ENCODE measurements around the gene CGB8.
"Not testable (repeated sequence)": the region's sequence is repeated elsewhere in the genome, so short reads cannot be mapped to it uniquely, and the experiment has no call there.

CGB8 gene

DNA sequence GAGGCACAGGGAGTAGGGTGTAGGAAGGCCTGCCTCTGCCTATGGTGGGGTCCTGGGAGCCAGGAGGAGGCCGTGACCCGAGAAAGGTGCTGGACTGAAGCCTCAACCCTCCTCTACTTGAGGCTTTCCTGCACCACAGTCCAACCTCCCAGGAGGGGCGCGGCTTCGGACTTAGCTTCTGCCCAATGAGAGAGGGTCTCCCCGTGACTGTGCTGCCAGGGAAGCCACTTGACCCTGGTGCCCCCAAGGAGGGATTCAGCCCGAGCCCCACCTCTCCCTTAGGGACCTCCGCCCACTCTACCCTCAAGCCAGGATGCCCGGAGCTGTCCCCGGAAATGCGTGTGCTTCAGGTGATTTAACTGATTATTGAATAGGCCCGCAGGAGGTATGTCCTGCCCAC is at the start of gene CGB8:
Gene CGB8 (minus strand): TSS at position 101 of the 400 bp plus-strand sequence. CDS start 372 bp downstream, outside the sequence.
- not testable (repeated sequence) for DNase-seq

GRCh38 chr19:49097453-49098288 is 48.8 kb upstream of the CGB8 start:
- peak; percentile 64 for DNase-seq

DNA sequence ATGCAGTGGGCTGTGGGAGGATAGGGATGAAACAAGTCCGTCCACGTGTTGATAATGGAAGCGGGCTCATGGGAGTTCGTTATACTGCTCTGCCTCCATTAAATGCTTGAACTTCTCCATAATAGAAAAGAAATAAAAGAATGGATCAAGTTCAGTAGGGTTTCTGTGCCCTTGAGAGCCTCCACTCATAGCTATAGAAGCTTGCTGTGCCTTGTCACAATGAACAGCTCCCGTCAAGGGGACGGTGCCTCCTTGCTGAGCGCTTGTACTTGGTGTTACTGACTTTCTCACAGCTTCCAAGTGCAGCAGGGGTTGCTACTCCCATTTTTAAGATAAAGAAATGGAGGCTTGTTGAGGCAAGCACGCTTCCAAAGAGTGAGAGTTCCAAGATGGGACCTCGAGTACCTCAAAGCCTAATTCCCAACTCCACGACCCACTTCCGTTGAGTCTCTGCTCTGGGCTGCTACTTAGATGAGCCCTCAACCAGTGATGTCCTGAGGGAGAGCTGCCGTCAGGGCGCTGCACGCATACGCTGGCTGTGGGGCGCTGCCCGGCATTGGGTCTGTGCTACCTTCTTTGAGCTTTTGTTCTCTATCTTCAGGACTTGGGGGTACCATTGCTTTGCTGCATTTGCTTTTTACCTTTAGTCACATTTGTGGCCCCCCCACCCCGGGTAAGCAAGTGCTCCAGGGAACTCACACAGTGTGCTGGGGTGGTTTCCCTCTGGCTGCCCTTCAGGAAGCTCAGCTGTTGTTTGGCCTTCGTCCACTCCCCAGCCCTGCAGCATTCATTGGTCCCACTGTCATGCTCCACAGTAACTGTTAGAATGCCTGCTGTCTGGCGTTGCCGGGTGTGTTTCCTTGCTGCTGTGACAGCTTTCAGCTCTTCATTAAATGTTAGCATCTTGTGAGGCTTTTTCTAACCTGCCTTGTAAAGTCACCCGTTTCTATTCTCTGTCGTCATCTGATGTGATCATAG is 45.9 kb upstream of the CGB8 start:
- no peak for DNase-seq

DNA sequence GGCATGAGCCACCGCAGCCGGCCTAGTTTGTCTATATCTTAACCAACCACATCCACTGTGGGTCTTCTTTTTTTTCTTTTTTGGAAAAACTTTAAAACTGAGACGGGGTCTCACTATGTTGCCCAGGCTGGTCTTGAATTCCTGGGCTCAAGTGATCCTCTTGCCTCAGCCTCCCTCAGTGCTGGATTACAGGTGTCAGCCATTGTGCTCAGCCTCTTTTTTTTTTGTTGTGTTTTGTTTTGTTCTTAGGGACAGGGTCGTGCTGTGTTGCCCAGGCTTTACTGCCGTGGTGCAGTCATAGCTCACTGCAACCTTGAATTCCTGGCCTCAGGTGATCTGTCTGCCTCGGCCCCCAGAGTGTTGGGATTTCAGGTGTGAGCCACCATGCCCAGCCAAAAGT is 43.8 kb upstream of the CGB8 start:
- no peak for DNase-seq

GRCh38 chr19:49091391-49092038 is 42.6 kb upstream of the CGB8 start:
- no peak for DNase-seq

DNA sequence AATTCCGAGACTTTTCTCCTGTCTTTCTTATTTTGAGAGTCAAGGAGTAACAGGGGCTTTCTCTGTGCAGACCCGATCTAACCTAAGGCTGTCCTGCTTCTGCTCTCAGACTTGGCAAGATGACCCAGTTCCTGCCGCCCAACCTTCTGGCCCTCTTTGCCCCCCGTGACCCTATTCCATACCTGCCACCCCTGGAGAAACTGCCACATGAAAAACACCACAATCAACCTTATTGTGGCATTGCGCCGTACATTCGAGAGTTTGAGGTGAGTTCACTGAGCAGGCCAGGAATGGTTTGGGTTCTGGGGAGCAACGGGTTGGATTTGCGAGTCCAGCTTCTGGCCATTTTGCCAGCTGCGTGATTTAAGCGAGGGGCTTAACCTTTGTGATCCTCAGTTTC is 37.4 kb upstream of the CGB8 start:
- no peak for DNase-seq

- DNase-seq: no peak
Observed at GRCh38 chr19:49085868-49086232, 36.9 kb upstream of the CGB8 start.

- DNase-seq: peak; percentile 98
Observed at GRCh38 chr19:49085020-49085867, 36.3 kb upstream of the CGB8 start, which contains the start of gene SNRNP70. SNRNP70 (plus strand) TSS chr19:49085451; CDS start chr19:49086415, 964 bp downstream.

GRCh38 chr19:49084206-49085019 is 35.5 kb upstream of the CGB8 start:
- DNase-seq: no peak

DNA sequence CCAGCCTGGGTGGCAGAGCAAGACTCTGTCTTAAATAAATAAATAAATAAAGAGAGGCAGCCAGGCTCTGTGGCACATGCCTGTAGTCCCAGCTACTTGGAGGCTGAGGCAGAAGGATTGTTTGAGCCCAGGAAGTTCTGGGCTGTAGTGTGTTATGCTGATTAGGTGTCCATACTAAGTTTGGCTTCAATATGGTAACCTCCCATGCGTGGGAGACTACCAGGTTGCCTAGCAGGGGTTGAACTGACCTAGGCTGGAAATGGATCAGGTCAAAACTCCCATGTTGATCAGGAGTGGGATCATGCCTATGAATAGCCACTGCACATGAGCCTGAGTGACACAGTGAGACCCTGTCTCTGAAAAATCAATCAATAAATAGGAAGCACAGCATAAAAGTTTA is 32.4 kb upstream of the CGB8 start:
- no peak for DNase-seq

GRCh38 chr19:49080392-49080791 is 31.5 kb upstream of the CGB8 start:
- no peak for DNase-seq

- peak; percentile 24 for DNase-seq
Observed at GRCh38 chr19:49074869-49075268, 26.0 kb upstream of the CGB8 start.

- no peak for DNase-seq
Observed at GRCh38 chr19:49073514-49074378, 24.8 kb upstream of the CGB8 start.

GRCh38 chr19:49071860-49072547 is 23.1 kb upstream of the CGB8 start:
- DNase-seq: no peak

GRCh38 chr19:49070416-49070815 is 21.5 kb upstream of the CGB8 start:
- no peak for DNase-seq

- DNase-seq: no peak
Observed at GRCh38 chr19:49069026-49069425, 20.1 kb upstream of the CGB8 start.

GRCh38 chr19:49067554-49067953 is 18.6 kb upstream of the CGB8 start:
- DNase-seq: no peak

GRCh38 chr19:49065905-49066512 is 17.1 kb upstream of the CGB8 start:
- no peak for DNase-seq
